Breast epithelium (tissue), 3 donors: Measurements from ENCODE around the gene DOCK10.

Experiments used
- POLR2A ChIP-seq: fragments of 450-650 bp; IDR thresholded peaks from one replicate; pipeline ENCODE4 v1.6.1; 2016; ENCODE audit warnings: antibody characterized with exemption, mild to moderate bottlenecking, moderate library complexity
- TF ChIP-seq, protein P1 (sequence below), 3 donors: fragments of 450-650 bp; IDR thresholded peaks; one replicate each; pipeline ENCODE4 v1.5.1; 2016 to 2017; ENCODE audit warnings: antibody characterized with exemption in 3 of 3, mild to moderate bottlenecking in 3 of 3, moderate library complexity in 3 of 3

DNA sequence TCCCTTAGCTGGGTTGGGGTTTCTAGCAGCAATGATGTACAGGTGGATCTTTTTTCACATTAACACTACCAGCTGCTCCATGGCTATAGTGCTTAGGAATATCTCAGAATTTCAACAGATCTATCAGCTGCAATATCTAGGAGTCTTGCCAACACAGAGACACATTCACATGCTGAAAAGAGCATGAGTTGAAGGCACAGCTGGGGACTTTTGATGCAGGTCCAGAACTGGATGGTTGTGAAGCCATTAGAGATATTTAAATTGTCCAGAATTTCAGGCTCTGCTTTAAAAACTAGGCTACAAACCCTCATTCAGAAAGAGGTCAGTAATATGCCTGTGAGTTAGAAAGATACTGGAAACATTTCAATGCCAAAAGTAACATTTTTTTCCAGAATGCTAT, 203.9 kb downstream of the DOCK10 start:
- TF ChIP-seq, protein P1, sequence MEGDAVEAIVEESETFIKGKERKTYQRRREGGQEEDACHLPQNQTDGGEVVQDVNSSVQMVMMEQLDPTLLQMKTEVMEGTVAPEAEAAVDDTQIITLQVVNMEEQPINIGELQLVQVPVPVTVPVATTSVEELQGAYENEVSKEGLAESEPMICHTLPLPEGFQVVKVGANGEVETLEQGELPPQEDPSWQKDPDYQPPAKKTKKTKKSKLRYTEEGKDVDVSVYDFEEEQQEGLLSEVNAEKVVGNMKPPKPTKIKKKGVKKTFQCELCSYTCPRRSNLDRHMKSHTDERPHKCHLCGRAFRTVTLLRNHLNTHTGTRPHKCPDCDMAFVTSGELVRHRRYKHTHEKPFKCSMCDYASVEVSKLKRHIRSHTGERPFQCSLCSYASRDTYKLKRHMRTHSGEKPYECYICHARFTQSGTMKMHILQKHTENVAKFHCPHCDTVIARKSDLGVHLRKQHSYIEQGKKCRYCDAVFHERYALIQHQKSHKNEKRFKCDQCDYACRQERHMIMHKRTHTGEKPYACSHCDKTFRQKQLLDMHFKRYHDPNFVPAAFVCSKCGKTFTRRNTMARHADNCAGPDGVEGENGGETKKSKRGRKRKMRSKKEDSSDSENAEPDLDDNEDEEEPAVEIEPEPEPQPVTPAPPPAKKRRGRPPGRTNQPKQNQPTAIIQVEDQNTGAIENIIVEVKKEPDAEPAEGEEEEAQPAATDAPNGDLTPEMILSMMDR (IDR thresholded peaks at IDR 0.05), result no peak
- TF ChIP-seq POLR2A, result no peak
